ENCODE data around the gene DDX43. TPM values are rescaled to one million over a fixed set of nuclear protein-coding genes. Genes with fewer than 3 reads are reported as not detected.
"Not testable (repeated sequence)": the region's sequence is repeated elsewhere in the genome, so short reads cannot be mapped to it uniquely, and the experiment has no call there.

The DDX43 gene
- under 1 TPM; 0.22 to 0.46 TPM for total RNA-seq
- long read RNA-seq, partial matches to known transcripts: 0 of 1 reads
- long read RNA-seq, other reads (novel, unspliced or antisense): 0 of 1 reads

DNA sequence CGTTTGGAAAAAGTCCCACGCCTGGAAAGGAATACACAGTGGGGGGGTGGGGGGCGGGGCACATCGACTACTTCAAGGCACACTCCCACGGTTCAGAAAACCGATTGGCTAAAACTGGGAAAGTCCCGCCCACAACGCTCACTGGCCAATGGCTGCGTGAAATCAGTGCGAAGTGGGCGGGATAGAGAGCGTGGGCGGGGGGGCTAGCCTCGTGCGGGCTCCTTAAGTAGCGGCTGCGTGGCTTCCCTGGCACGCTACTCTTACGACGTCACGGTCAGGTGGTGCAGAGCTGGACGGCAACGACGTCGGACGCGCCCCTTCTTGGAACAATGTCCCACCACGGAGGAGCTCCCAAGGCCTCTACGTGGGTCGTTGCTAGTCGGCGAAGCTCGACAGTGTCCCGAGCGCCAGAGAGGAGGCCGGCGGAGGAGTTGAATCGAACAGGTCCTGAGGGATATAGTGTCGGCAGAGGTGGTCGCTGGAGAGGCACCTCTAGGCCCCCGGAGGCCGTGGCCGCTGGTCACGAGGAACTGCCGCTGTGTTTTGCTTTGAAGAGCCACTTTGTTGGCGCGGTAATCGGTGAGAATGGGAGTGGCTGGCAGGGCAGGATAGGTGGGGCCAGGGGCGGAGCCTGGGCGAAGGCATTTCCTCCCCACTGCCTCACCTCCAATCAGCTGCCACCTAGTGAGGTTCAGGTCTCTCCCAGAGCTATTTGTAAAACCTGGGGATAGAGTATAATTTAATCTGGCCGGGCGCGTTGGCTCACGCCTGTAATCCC lies at the start of gene DDX43:
DDX43 (plus strand) TSS at position 252 of the 778 bp plus-strand sequence; CDS start at position 330, 78 bp downstream.
- ATAC-seq (no peak), DNase-seq (peak; percentile 44 to 54)
- intact Hi-C loops (cut with DNase I, micrococcal nuclease): no loop called here

DNA sequence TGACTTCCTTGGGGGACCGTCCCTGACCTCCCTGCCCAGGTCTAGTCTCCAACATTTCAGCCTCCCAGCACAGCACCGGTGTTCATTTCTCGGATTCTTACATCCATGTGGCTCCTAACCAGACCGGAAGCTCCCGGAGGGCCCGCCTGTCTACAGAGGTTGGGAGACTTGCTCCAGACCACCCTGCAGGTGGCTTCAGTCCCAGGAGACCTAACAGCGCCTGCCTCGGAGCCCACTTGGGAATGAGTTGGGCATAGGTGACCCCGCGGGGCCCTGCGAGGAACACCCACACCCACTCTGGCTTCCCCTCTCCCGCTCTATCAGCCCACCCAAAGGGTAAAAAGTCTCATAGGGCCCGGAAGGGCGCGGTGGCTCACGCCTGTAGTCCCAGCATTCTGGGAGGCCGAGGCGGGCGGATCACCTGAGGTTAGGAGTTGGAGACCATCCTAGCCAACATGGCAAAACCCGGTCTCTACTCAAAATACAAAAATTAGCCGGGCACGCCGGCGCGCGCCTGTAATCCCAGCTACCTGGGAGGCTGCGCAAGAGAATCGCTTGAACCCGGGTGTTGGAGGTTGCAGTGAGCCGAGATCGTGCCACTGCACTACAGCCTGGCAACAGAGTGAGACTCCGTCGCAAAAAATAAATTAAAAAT lies 46.0 kb upstream of the DDX43 start:
- DNase-seq (no peak), ATAC-seq (no peak)
- intact Hi-C loops (cut with DNase I, micrococcal nuclease): no loop called here

DNA sequence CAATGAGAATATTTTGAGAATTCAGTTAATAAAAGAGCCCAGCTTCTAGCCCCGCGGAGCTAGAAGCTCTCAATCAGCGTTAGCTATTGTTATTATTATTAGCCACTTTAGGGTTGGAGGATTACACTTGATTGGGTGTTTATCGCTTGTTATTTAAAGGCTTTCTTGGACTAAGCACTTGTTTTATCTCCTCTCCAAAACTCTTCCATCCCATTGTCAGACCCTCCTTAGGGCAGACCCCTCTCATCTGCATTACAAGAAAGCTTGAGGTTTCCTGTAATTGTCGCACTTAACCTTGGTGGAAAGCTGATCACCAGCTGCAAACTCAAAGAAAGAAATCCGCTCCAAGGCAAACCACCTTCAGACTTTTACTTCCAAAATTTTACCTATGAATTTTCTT lies 45.3 kb upstream of the DDX43 start:
- no peak for ATAC-seq
- intact Hi-C loops (cut with DNase I, micrococcal nuclease): no loop called here
- DNase-seq: no peak

DNA sequence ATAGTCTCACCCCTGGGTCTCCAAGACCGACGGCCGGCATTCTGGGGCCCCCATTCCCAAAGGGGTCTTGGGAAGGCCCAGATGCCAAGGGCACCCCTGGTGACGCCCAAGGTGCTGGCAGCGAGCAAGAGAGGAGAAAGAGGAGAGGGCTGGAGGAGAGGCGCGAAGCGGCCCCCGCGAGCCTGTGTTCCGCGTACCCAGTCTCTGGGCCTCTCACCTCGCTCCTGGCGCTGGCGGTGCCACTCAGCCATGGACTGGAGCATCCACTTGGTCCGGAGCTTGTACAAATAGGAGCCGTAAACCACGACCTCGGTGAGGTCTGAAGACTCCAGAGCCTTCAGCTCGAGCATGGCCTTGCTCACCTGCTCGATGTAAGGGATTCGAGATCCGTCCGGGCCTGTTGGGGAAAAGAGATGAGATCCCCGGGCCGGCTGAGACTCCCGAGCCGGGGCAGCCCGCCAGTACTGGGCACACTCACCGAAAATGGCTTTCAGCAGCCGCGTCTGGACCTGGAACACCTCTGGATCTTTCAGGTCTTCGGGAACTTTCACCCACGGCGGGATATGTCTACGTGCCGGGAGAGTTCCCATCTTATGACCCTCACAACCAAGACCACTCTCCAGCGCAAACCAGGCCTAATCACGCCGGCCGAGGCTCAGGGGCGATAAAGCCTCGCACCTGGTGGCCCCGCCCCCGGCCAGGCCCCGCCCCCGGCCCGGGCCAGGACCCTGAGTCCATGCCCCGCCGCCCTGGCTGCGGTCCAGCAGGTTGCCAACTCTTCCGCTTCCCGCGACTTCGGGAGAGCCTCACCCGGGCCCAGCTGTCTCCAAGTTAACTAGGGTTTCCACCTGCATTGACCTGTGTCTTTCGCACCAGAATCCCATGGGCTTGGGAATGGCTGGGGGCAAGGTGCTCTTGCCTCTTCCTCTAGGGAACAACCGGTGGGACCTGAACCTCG lies 40.7 kb upstream of the DDX43 start, which contains the start of gene DPPA5:
DPPA5 (minus strand) TSS at position 641 of the 958 bp plus-strand sequence; CDS start at position 590, 51 bp downstream.
- no peak for DNase-seq
- intact Hi-C loops (cut with DNase I, micrococcal nuclease): no loop called here
- no peak for ATAC-seq

DNA sequence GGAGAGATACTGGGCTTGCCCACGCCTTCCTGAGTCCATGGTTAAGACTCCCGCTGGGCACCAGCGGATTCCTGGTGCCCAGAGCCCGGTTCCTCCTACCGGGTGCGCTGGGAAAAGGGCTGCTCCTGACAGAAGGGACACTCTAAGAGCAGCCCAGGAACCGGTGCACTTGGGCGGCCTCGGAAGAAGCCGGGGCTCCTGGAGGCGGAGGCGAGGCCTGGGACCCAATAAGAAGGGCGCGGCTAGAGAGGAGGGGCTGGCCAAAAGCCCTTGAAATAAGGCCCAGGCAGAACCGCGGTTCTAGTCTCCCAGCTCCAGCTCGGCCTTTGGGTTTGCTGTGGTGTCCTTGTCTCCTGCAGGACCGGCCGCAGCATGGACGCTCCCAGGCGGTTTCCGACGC lies 32.3 kb upstream of the DDX43 start, which contains the start of gene KHDC3L:
KHDC3L (plus strand) TSS at position 301 of the 400 bp plus-strand sequence; CDS start at position 373, 72 bp downstream.
- intact Hi-C loops (cut with DNase I, micrococcal nuclease): no loop called here
- no peak for ATAC-seq
- no peak for DNase-seq

DNA sequence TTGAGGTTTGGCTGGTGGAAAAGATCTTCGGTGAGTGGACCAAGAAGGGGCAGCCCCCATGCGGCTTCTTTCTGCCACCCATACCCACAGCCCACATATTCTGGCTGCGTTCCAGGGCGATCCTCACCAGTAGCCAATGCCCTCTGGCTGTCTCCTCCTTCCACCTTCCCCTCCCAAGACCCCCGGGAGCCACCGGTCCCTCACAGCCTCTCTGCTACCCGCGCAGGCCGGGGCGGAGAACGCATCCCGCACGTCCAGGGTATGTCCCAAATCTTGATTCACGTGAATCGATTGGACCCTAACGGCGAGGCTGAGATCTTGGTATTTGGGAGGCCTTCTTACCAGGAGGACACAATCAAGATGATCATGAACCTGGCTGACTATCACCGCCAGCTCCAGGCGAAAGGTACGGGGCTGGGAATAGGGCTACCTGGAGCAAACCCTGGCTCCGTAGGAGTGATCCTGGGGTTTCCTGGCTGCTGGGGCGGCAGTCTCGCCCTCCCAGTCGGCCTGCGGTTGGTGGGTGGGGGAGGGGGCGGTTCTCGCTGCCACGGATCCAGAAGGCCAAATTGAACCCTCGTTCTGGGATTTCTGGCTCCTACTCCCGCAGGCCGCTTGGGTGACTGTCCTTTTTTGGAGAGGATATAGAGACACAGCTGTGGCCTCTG lies 31.6 kb upstream of the DDX43 start:
- intact Hi-C loops (cut with DNase I, micrococcal nuclease): no loop called here
- no peak for ATAC-seq
- DNase-seq: no peak

DNA sequence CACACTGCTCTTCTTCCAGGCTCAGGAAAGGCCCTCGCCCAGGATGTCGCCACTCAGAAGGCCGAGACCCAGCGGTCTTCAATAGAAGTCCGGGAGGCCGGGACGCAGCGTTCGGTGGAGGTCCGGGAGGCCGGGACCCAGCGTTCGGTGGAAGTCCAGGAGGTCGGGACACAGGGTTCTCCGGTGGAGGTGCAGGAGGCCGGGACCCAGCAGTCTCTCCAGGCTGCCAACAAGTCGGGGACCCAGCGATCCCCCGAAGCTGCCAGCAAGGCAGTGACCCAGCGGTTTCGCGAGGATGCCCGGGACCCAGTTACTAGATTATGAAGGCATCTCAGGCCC lies 31.1 kb upstream of the DDX43 start:
- intact Hi-C loops (cut with DNase I, micrococcal nuclease): no loop called here
- DNase-seq (no peak), ATAC-seq (no peak)

DNA sequence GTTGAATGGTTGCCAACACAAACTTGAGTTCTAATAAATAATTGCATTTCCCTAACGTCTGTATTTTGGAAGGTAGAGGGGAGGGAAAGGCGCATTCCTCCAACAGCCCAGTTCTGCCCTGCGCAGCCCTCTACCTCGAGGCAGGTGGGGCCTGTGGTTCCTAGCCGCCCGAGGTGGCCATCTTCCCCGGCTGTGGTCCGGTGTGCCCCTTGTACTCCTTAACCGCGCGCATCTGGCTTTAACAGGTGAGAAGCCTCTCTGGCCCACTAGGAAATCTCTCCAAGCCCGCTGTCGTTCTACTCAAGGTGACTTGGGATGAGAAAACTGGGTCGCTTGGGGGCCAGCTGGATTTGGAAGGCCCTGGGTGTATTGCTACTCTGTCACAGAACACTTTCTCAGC lies 30.5 kb upstream of the DDX43 start:
- intact Hi-C loops (cut with DNase I, micrococcal nuclease): no loop called here

DNA sequence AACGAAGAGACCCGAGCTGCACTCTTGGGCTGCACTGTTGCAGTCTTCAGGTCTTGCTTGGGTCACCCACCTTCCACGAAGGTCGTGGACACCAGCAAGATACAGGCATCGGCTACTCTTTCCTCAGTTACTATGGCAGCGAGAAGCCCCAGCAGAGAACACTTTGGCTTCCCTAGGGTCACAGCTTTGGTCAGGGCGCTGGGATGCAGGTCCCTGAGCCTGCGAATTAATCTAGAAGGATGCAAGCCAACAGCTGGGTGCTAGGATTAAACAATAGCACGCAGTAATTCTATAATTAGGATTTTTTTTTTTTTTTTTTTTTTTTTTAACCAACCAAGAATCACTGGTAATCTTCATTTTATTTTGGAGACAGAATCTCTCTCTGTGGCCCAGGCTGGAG lies 30.1 kb upstream of the DDX43 start:
- intact Hi-C loops (cut with DNase I, micrococcal nuclease): no loop called here
- DNase-seq: no peak
- no peak for ATAC-seq

More for the DNA sequence above, 30.5 kb upstream of the DDX43 start:
- ATAC-seq: no peak
- no peak for DNase-seq

DNA sequence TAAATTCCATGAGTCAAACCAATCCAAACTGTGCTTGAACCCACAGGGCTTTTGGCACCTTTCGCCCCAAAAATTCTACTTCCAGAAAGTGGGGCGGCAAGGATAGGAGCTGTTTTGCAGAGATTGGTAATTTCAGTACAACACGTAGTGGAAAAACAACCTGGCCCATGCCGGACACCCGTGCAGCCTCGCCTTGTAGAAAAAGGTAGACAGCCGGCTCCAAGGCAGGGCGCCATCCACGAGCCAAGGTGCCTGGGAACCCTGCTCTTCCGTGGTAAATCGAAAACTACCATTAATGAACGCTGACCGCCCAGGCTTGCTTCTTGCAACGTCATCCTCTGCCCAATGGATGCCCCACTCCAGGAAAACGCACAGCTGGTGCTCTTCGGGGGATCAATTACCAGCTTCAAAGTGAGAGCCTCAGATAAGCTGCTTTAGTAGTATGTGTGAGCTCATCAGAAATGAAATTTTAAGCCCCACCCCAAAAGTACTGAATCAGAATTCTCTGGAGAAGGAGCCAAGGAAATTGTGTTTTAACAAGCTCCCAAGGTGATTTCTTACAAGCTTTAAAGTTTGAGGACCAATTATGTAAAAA lies 26.8 kb upstream of the DDX43 start:
- intact Hi-C loops (cut with DNase I, micrococcal nuclease): no loop called here
- ATAC-seq: no peak

DNA sequence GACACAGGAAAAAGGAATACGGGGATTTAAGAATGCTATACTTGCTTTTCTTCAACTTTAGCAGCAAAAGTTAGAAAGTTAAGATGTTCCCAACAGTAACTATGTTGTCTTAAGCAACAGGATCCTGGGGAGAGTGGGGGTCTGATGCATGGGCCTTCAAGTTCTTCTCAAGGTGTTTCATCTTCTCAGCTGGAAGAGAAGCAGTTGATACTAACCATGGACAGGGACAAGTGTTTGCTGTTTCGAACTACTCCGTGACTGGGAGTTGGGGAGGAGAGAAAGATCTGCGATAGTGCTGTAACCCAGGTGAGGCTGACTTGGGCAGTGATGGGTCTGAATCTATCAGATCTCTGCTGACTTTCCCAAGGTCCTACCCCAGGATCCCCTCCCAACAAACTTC lies 26.0 kb upstream of the DDX43 start:
- intact Hi-C loops (cut with DNase I, micrococcal nuclease): no loop called here
- DNase-seq (no peak), ATAC-seq (no peak)

More for the DNA sequence above, 26.8 kb upstream of the DDX43 start:
- no peak for DNase-seq

DNA sequence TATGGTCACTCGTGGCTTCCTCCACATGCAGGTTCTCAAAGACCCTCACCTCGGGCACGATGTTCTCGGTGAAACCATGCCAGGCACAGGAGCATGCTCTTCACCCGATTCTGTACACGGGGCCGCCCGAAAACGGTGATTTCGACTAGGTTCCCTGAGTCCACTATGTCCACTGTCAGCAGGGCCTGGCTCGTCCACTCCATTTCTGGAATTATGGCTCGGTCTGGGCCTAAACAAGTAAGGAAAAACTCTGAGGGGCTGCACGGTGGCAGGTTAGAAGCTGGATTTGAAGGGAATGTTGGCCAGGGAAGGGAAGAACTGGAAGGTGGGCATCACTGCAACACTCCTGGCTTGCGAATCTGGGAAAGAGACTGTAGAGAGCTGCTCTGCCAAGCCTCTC lies 25.5 kb upstream of the DDX43 start:
- intact Hi-C loops (cut with DNase I, micrococcal nuclease): no loop called here
- no peak for DNase-seq

DNA sequence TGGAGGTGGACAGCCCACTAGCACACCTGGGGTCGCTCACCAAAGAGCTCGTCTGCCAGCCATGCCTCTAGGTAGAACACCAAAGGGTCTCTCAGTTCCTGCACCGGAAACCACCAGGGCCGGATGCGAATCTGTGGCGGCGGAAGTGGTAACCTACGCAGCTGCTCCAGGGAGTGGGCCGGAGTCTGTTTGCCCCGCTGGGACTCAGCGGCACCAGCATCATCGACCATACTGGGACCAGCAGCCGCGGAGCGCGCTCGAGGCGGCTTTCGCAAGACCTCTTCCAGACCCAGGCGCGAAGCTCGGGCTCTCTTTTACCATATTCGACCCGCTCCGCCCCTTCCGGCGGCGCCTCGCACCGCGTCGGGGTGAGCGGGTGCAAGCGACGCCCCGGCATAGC lies 25.1 kb upstream of the DDX43 start, which contains the start of gene OOEP:
OOEP (minus strand) TSS at position 335 of the 400 bp plus-strand sequence; CDS start at position 230, 105 bp downstream.
- intact Hi-C loops (cut with DNase I, micrococcal nuclease): no loop called here
- ATAC-seq: no peak

More for the DNA sequence above, 25.5 kb upstream of the DDX43 start:
- no peak for ATAC-seq

DNA sequence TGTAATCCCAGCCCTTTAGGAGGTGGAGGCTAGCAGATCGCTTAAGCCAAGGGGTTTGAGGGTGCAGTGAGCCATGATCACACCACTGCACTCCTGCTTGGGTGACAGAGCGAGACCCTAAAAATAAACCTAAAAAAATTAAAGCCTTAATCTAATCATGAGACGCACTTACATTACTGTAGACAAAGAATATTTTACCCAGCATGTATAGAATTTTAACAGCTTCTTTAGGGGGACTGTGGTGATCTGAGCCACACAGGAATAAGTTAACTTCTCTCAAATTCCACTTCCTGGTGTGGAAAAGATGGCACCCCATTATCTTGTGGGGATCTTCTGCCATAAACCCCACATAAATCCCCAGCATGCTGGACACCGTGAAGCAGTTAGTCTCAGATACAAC lies 22.6 kb upstream of the DDX43 start:
- ATAC-seq (no peak), DNase-seq (no peak)
- intact Hi-C loops (cut with DNase I, micrococcal nuclease): no loop called here

More for the DNA sequence above, 25.1 kb upstream of the DDX43 start, which contains the start of gene OOEP:
- DNase-seq: no peak

DNA sequence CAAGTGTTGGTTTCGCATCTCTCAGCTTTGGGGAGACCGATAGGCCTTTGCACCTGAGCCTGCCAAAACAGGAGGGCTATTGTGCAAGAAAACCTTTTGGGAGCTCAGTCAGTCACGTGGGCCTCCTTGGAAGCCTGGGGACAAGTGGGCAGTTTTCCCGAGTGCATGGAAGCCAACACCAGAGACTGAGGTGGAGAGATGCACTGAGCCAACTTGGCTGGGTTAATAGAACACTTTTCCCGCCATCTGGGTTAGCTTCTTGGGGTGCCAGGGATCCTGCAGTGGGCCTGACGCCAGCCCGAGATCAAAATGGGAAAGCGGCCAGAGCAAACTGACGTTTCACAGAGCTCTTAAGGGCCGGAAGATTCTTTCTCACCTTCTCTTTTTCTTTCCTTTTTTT lies 22.1 kb upstream of the DDX43 start:
- no peak for DNase-seq
- no peak for ATAC-seq
- intact Hi-C loops (cut with DNase I, micrococcal nuclease): no loop called here

DNA sequence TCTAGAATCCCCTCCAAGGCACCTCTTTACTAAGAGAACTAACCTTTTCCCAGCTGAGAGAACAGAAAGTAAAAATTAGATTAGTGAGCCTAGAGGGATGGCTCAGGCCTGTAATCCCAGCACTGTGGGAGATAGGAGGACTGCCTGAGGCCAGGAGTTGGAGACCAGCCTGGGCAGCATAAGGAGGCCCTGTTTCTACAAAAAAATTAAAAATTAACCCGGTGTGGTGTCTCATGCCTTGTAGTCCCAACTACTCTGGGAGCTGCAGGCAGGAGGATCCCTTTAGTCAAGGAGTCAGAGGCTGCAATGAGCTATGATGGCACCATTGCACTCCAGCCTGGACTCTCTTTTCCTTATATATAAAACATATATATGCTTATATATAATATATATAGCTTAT lies 19.4 kb upstream of the DDX43 start:
- ATAC-seq: no peak
- intact Hi-C loops (cut with DNase I, micrococcal nuclease): no loop called here
- no peak for DNase-seq

DNA sequence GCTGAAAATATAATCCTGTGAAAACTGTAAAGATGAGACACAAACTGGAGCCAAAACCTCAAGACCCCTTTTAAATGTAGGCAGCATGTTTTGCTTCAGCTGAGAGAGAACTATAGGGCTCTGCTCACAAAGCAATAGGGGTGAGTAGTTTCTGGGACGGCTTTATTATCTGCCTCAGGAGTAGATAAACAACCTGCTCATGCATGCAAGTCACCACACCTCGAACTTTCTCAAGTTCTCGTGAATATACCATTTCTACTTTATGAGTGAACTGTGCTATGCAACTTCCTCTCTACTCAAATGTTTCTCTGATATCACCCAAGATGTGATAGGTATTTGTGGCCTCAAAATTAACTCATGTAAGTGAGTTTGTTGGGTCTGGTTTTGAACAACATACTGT lies 17.4 kb upstream of the DDX43 start:
- ATAC-seq (no peak), DNase-seq (no peak)
- intact Hi-C loops (cut with DNase I, micrococcal nuclease): no loop called here

DNA sequence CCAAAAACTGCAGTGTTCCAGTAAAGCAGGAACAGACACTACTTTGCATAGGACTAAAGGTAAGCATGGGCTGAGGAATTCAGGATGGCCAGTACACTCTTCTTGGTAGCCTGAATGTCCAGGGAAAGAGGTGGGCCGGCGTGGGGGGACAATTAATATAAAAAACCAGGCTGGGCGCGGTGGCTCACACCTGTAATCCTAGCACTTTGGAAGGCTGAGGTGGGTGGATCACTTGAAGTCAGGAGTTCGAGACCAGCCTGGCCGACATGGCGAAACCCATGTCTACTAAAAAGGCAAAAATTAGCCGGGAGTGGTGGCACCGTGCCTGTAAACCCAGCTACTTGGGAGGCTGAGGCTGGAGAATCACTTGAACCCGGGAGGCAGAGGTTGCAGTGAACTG lies 13.1 kb upstream of the DDX43 start:
- ATAC-seq; DNase-seq; intact Hi-C loops (cut with DNase I, micrococcal nuclease): not testable (repeated sequence)
